Measurements from ENCODE around the gene BLTP3B.

GRCh38 chr12:100120355-100120754 is 22.3 kb downstream of the BLTP3B start:
- TF ChIP-seq, protein P1, sequence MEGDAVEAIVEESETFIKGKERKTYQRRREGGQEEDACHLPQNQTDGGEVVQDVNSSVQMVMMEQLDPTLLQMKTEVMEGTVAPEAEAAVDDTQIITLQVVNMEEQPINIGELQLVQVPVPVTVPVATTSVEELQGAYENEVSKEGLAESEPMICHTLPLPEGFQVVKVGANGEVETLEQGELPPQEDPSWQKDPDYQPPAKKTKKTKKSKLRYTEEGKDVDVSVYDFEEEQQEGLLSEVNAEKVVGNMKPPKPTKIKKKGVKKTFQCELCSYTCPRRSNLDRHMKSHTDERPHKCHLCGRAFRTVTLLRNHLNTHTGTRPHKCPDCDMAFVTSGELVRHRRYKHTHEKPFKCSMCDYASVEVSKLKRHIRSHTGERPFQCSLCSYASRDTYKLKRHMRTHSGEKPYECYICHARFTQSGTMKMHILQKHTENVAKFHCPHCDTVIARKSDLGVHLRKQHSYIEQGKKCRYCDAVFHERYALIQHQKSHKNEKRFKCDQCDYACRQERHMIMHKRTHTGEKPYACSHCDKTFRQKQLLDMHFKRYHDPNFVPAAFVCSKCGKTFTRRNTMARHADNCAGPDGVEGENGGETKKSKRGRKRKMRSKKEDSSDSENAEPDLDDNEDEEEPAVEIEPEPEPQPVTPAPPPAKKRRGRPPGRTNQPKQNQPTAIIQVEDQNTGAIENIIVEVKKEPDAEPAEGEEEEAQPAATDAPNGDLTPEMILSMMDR (IDR thresholded peaks at IDR 0.05), result no peak
- no peak for TF ChIP-seq POLR2A (IDR thresholded peaks at IDR 0.05)
